ENCODE data around the gene FOXD1.
A peak's percentile ranks its signal among the peaks of the same experiment; 100 is the strongest.
"Not testable (repeated sequence)": the region's sequence is repeated elsewhere in the genome, so short reads cannot be mapped to it uniquely, and the experiment has no call there.

FOXD1 gene

DNA sequence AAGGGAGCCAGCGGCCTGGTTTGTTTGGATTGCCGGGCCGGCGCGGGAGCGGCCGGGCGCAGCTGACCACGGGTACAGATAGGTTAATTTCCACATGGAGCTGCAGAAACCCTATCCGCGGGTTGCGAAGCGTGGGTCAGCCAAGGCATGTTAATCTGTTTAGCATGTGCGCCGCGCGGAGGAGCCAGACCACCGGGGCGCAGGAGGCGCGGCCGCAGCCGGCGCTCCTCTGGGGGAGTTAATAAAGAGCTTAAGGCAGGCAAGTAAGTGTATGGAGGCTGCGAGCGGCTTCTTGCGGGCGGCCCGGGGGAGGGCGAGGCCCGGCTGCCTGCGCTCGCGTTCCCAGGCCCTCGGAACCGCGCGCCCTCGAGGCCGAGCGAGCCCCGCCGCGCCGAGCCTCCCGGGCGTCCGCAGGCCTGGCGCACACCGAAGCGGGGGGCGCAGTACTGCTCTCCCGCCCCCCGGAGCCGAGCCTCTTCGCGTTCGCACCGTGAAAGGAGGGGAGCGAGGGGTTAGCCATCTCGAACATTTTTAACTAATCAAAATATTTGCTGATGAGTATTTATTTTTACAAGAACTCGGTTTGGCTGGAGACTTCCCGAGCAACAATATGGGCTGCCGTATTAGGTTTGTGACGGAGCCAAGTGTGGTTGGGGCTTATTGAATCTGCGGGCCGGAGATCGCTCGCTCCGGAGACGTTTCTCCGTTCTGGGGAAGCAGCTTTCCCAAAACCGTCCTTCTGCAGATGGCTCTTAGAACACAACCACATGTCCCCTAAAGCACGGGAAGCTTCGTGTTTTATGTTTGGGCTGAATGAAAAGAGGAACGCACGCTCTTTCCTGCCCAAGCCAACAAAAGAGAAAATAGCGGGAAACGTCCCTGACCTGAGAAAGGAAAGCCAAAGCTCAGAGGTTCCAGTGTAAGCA is 28.8 kb downstream of the FOXD1 start:
- FAIRE-seq, result no peak
- no peak for DNase-seq (ENCODE audit: insufficient read length, low spot score)

DNA sequence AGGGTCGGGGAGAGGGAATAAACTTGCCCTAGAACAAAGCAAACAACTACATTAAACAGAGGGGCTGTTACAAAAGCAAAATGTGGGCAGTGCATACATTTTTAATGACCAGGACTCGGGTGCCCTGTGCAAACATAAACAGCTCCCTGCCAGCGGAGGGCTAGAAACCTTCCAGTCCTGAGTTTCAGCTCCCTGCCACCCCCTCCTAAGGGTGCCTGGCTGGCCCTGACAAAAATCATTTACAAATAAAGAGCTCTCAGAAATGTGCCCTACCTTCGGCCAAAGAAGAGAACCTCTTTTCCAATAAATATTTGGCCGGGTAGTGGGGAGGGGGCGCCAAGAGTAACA is 29.5 kb downstream of the FOXD1 start:
- no peak for FAIRE-seq
- no peak for DNase-seq (ENCODE audit: insufficient read length, low spot score)

DNA sequence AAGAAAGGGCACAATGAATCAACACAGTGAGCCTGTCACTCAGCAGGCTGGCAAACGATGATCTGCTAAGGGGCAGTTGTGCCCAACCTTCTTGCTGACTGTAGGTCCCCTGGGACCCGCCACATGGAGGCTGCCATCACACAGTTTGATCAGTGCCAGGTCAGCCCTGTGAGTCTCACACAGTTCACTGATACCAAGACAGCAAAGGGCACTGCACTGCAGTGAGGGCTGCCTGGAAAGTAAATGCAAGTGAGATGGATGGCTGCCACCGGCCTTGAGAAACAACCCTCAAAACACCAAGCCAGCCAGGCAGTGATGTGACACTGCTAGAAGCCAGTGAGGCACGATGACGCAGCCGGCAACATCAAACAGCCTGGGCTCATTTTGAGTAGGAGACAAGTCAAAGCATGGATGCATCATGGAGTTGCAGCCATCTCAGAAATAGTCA is 30.3 kb downstream of the FOXD1 start:
- DNase-seq (ENCODE audit: insufficient read length, low spot score) (no peak), FAIRE-seq (peak; percentile 72)

DNA sequence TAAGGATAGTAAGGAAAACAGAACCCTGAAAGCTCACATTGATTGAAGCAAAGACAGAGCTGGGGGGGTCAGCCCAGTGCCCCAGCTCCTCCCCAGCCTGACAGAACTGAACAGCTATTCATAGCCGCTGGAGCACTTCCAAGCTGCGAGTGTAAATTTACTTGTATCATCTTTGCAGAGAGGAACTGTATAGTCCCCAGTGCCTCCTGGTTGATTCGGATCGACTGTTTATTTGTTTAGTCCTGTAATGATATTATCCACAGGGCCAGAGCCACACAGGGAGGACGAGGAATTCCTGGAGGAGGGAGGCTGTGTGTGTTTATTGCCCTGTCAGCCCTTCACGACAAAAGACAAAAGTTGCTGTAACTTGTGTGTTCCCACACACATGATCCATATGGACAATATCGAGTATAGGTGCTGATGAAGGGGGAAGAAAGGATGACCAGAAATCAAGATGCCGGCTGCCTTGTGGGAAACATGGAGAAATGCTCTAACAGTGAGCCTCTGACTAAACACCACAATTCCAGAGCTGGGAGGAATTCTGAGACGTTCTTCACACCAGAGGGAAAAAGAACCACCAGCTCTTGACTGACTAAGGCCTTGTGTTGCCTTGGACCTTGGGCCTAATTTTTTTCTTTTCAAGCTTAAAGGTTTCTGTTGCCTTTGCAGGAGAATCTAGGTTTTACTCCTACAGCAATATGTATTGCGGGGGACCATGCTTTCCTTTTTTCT is 31.1 kb downstream of the FOXD1 start:
- DNase-seq (ENCODE audit: insufficient read length, low spot score) (no peak), FAIRE-seq (no peak)

GRCh38 chr5:73415617-73416016 is 33.0 kb downstream of the FOXD1 start:
- DNase-seq (ENCODE audit: insufficient read length, low spot score) (no peak), FAIRE-seq (no peak)

GRCh38 chr5:73415171-73415570 is 33.4 kb downstream of the FOXD1 start:
- DNase-seq (ENCODE audit: insufficient read length, low spot score) (no peak), FAIRE-seq (no peak)

DNA sequence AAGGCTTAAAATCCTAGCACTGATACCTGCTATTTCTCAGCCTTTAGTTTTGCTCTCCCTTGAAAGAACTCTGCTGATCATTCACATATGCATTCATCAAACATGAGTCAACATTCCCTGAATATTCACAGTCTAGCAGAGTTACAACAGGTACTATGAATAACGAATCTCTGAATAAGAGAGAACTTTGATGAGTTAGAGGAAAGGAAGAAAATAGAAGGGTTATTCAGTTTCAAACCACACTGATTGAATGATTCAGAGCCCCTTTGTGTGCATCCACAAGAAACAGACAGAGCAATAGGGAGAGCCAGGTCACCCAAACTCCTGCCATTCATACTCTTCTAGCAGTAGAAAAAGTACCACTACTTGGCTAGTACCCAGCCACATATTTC is 36.0 kb downstream of the FOXD1 start:
- FAIRE-seq (peak; percentile 20), DNase-seq (ENCODE audit: insufficient read length, low spot score) (no peak)

DNA sequence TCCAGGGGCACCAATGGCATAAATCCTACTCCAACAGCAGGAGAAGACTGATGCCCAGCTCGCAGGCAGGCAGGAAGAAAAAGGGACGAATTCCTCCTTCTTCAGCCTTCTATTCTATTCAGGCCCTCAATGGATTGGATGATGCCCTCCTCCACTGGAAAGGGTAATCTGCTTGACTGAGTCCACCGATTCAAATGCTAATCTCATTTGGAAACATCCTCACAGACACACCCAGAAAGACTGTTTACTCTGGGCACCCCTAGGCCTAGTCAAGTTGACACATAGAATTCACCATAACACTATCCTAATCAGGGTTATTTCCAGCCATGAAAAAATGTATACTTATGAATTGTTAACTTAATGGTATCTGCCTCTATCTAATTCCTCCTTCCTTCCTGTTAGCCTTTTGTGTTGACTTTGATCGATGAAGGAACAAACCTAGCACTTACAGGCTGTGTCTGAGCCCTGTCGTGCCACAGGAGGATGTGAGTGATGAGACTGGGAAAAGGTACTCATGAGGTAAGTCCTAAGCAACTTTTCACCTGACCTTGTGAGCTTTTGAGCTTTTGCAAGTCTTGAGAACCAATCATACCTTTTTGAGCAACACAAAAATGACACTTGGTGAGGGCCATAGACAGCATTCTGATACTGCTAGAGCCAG is 36.5 kb downstream of the FOXD1 start:
- FAIRE-seq (no peak), DNase-seq (ENCODE audit: insufficient read length, low spot score) (no peak)

DNA sequence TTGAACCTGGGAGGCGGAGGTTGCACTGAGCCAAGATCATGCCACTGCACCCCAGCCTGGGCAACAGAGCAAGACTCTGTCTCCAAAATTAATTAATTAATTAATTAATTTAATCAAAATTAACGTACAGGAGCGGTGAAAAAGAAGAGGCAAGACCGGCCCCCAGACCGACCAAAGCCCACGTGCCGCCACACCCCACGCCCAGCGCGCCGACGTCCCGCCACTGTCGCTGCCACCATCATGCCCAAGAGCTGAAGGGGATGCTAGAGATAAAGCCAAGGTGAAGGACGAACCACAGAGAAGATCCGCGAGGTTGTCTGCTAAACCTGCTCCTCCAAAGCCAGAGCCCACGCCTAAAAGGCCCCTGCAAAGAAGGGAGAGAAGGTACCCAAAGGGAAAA is 38.6 kb downstream of the FOXD1 start:
- not testable (repeated sequence) for FAIRE-seq

GRCh38 chr5:73405691-73406090 is 42.9 kb downstream of the FOXD1 start:
- DNase-seq (ENCODE audit: insufficient read length, low spot score) (no peak), FAIRE-seq (no peak)

More for the DNA sequence above, 38.6 kb downstream of the FOXD1 start:
- not testable (repeated sequence) for DNase-seq (ENCODE audit: insufficient read length, low spot score)

DNA sequence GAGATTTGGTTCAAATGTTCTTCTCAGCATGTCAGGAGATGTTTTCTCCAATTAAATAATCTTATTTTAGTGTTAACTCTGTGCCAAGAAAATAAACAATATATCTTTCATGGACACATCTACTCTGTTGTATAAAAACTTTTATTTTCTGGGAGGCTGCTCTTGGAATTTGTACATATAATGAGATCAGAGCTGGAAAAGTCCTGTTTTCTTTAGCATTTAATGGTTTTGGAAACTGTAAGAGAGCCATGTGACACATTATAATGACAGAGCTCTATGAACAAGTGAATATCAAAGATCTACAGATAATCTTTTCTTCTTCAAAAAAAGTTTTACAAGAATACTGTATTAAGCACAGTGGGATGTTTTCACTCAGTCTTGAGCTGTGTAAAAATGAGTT is 48.8 kb downstream of the FOXD1 start:
- no peak for DNase-seq (ENCODE audit: insufficient read length, low spot score)
- no peak for FAIRE-seq
